SU-DHL-6 (cell line): ENCODE data around the gene KLF2.

Experiments
- EZH2phosphoT487 ChIP-seq: fragments of 200-600 bp; sonication (generic), shearing (Covaris generic); conservative IDR thresholded peaks from 2 replicates; pipeline ENCODE4 v1.6.1; 2018; ENCODE audit warnings: mild to moderate bottlenecking, antibody characterized with exemption, low read length, moderate library complexity, mixed read lengths
- TF ChIP-seq, protein P1 (sequence below): fragments of 200-600 bp; sonication (generic); IDR thresholded peaks from one replicate; pipeline ENCODE4 v1.5.1; 2017; ENCODE audit warnings: antibody characterized with exemption, mild to moderate bottlenecking, low read length, moderate library complexity; ENCODE audit not compliant: insufficient read depth, poor library complexity, severe bottlenecking

- TF ChIP-seq, protein P1, sequence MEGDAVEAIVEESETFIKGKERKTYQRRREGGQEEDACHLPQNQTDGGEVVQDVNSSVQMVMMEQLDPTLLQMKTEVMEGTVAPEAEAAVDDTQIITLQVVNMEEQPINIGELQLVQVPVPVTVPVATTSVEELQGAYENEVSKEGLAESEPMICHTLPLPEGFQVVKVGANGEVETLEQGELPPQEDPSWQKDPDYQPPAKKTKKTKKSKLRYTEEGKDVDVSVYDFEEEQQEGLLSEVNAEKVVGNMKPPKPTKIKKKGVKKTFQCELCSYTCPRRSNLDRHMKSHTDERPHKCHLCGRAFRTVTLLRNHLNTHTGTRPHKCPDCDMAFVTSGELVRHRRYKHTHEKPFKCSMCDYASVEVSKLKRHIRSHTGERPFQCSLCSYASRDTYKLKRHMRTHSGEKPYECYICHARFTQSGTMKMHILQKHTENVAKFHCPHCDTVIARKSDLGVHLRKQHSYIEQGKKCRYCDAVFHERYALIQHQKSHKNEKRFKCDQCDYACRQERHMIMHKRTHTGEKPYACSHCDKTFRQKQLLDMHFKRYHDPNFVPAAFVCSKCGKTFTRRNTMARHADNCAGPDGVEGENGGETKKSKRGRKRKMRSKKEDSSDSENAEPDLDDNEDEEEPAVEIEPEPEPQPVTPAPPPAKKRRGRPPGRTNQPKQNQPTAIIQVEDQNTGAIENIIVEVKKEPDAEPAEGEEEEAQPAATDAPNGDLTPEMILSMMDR: no peak
- TF ChIP-seq EZH2phosphoT487: no peak
Observed at GRCh38 chr19:16324384-16325160, at the start of gene KLF2.
